H7 (cell line): ENCODE results near the gene IFNA2. TPM values are rescaled to one million over a fixed set of nuclear protein-coding genes. Genes with fewer than 3 reads are reported as not detected.
"Not testable (repeated sequence)": the region's sequence is repeated elsewhere in the genome, so short reads cannot be mapped to it uniquely, and the experiment has no call there.

Source experiments
- DNase-seq: peaks from one replicate; pipeline ENCODE4 v3.0.0; 2012
- H3K27me3 ChIP-seq: 2 replicates; pipeline ENCODE4 v1.6.0; 2011; ENCODE audit warnings: mild to moderate bottlenecking, low read length; ENCODE audit not compliant: control insufficient read depth, insufficient read depth
- H3K36me3 ChIP-seq: replicated peaks from 2 replicates; pipeline ENCODE4 v1.5.1; 2011; ENCODE audit warnings: low read length; ENCODE audit not compliant: control insufficient read depth, insufficient read depth
- H3K4me3 ChIP-seq: 2 replicates; pipeline ENCODE4 v1.5.1; 2011; ENCODE audit warnings: low read depth, mild to moderate bottlenecking, control low read depth, low read length, moderate library complexity; ENCODE audit not compliant: insufficient read depth
- total RNA-seq: library from RNA; depleted of rRNA; stranded (reverse); fragments of >200 nt; shearing (Covaris generic); gene quantifications from 2 replicates; pipeline ENCODE4 v1.2.3, GENCODE V29; 2014

The IFNA2 gene
- total RNA-seq, 1 experiment from 2014 or later: not detected

GRCh38 chr9:21402386-21403251, 17.4 kb upstream of the IFNA2 start:
- Histone ChIP-seq H3K27me3 (peaks cover 17% of the 10 kb centered on the region), H3K4me3 (peak overlapping the region; percentile 47), H3K36me3 (no peaks in the 10 kb centered on the region)
- peak; percentile 64 for DNase-seq

- Histone ChIP-seq H3K27me3 (peaks cover 29% of the 10 kb centered on the region), H3K4me3 (no peak overlapping the region), H3K36me3 (no peaks in the 10 kb centered on the region)
- DNase-seq: no peak
Observed at GRCh38 chr9:21399956-21400355, 14.8 kb upstream of the IFNA2 start.

GRCh38 chr9:21398955-21399489, 13.8 kb upstream of the IFNA2 start:
- H3K36me3 ChIP-seq: no peaks in the 10 kb centered on the region
- no peak for DNase-seq
- H3K4me3 ChIP-seq: no peak overlapping the region
- peaks cover 31% of the 10 kb centered on the region for H3K27me3 ChIP-seq

GRCh38 chr9:21395778-21396717, 10.8 kb upstream of the IFNA2 start:
- Histone ChIP-seq H3K27me3 (peaks cover 13% of the 10 kb centered on the region), H3K36me3 (no peaks in the 10 kb centered on the region)
- DNase-seq: peak; percentile 71

GRCh38 chr9:21392270-21392669, 7.1 kb upstream of the IFNA2 start:
- H3K36me3 ChIP-seq: no peaks in the 10 kb centered on the region
- peak; percentile 37 for DNase-seq
- peaks cover 13% of the 10 kb centered on the region for H3K27me3 ChIP-seq
- H3K4me3 ChIP-seq: no peak overlapping the region

More at GRCh38 chr9:21395778-21396717, 10.8 kb upstream of the IFNA2 start:
- peak overlapping the region; percentile 24 for H3K4me3 ChIP-seq

- no peaks in the 10 kb centered on the region for H3K36me3 ChIP-seq
- H3K27me3 ChIP-seq: no peaks in the 10 kb centered on the region
- no peak overlapping the region for H3K4me3 ChIP-seq
- DNase-seq: no peak
Observed at GRCh38 chr9:21383627-21384026, 1.6 kb downstream of the IFNA2 start.

- DNase-seq: peak; percentile 16
- H3K4me3 ChIP-seq: no peak overlapping the region
- H3K36me3 ChIP-seq: no peaks in the 10 kb centered on the region
- no peaks in the 10 kb centered on the region for H3K27me3 ChIP-seq
Observed at GRCh38 chr9:21381448-21382339, 3.5 kb downstream of the IFNA2 start.

- not testable (repeated sequence) for DNase-seq, H3K36me3 ChIP-seq, H3K4me3 ChIP-seq, H3K27me3 ChIP-seq
Observed at GRCh38 chr9:21371467-21371866, 13.7 kb downstream of the IFNA2 start.

- H3K27me3 ChIP-seq: no peaks in the 10 kb centered on the region
- no peak within 1 kb of the TSS for H3K4me3 ChIP-seq
- no peaks in the 10 kb centered on the region for H3K36me3 ChIP-seq
- DNase-seq: no peak
Observed at GRCh38 chr9:21367957-21368356, 17.2 kb downstream of the IFNA2 start, which contains the start of gene IFNA13. Gene IFNA13 (minus strand): TSS chr9:21368057. CDS start chr9:21368010, 47 bp downstream.

GRCh38 chr9:21367169-21367568, 18.0 kb downstream of the IFNA2 start:
- not testable (repeated sequence) for H3K27me3 ChIP-seq, H3K36me3 ChIP-seq, DNase-seq, H3K4me3 ChIP-seq

GRCh38 chr9:21362287-21362686, 22.9 kb downstream of the IFNA2 start:
- Histone ChIP-seq H3K36me3 (no peaks in the 10 kb centered on the region), H3K27me3 (no peaks in the 10 kb centered on the region), H3K4me3 (no peak overlapping the region)
- no peak for DNase-seq

GRCh38 chr9:21357479-21358460, 27.4 kb downstream of the IFNA2 start:
- H3K27me3 ChIP-seq: no peaks in the 10 kb centered on the region
- no peak for DNase-seq
- H3K36me3 ChIP-seq: no peaks in the 10 kb centered on the region
- H3K4me3 ChIP-seq: no peak overlapping the region

GRCh38 chr9:21350787-21351186, 34.4 kb downstream of the IFNA2 start, which contains the start of gene IFNA6:
Gene IFNA6 (minus strand): TSS chr9:21350887. CDS start chr9:21350887, 0 bp downstream.
- no peaks in the 10 kb centered on the region for H3K27me3 ChIP-seq
- no peak within 1 kb of the TSS for H3K4me3 ChIP-seq
- no peak for DNase-seq
- H3K36me3 ChIP-seq: no peaks in the 10 kb centered on the region
